ENCODE results near the gene CSN3.
"Not testable (repeated sequence)": the region's sequence is repeated elsewhere in the genome, so short reads cannot be mapped to it uniquely, and the experiment has no call there.

The CSN3 gene

GRCh38 chr4:70242297-70242696, at the start of gene CSN3:
Gene CSN3 (plus strand): TSS chr4:70242597. CDS start chr4:70244820, 2,223 bp downstream.
- DNase-seq, result not testable (repeated sequence)

- no peak for DNase-seq
Observed at GRCh38 chr4:70192895-70193294, 49.5 kb upstream of the CSN3 start.

- DNase-seq, result no peak
Observed at GRCh38 chr4:70195425-70195824, 47.0 kb upstream of the CSN3 start, which contains the start of gene ODAM. Gene ODAM (plus strand): TSS chr4:70195725. CDS start chr4:70196544, 819 bp downstream.

GRCh38 chr4:70196857-70197256, 45.5 kb upstream of the CSN3 start:
- no peak for DNase-seq

- no peak for DNase-seq
Observed at GRCh38 chr4:70197842-70198241, 44.6 kb upstream of the CSN3 start.

GRCh38 chr4:70203601-70204000, 38.8 kb upstream of the CSN3 start:
- no peak for DNase-seq

- not testable (repeated sequence) for DNase-seq
Observed at GRCh38 chr4:70212752-70213151, 29.6 kb upstream of the CSN3 start.

- not testable (repeated sequence) for DNase-seq
Observed at GRCh38 chr4:70216109-70216508, 26.3 kb upstream of the CSN3 start.

GRCh38 chr4:70216550-70216949, 25.8 kb upstream of the CSN3 start:
- not testable (repeated sequence) for DNase-seq

GRCh38 chr4:70221389-70221788, 21.0 kb upstream of the CSN3 start:
- not testable (repeated sequence) for DNase-seq

GRCh38 chr4:70221818-70222217, 20.6 kb upstream of the CSN3 start:
- DNase-seq, result not testable (repeated sequence)

- no peak for DNase-seq
Observed at GRCh38 chr4:70225824-70226223, 16.6 kb upstream of the CSN3 start, which contains the start of gene FDCSP. Gene FDCSP (plus strand): TSS chr4:70226124. CDS start chr4:70231195, 5,071 bp downstream.

GRCh38 chr4:70236125-70236524, 6.3 kb upstream of the CSN3 start:
- no peak for DNase-seq

GRCh38 chr4:70239131-70239883, 3.1 kb upstream of the CSN3 start:
- no peak for DNase-seq

- DNase-seq, result no peak
Observed at GRCh38 chr4:70239884-70240591, 2.4 kb upstream of the CSN3 start.

GRCh38 chr4:70243091-70243490, 694 bp downstream of the CSN3 start:
- no peak for DNase-seq

GRCh38 chr4:70251250-70251944, 9.0 kb downstream of the CSN3 start:
- DNase-seq, result no peak

GRCh38 chr4:70251945-70252277, 9.5 kb downstream of the CSN3 start:
- DNase-seq, result no peak

- no peak for DNase-seq
Observed at GRCh38 chr4:70269674-70270073, 27.3 kb downstream of the CSN3 start.

- DNase-seq, result no peak
Observed at GRCh38 chr4:70277121-70277520, 34.7 kb downstream of the CSN3 start.

- no peak for DNase-seq
Observed at GRCh38 chr4:70280567-70280966, 38.2 kb downstream of the CSN3 start.

- DNase-seq, result no peak
Observed at GRCh38 chr4:70288651-70289050, 46.3 kb downstream of the CSN3 start.

GRCh38 chr4:70291341-70291740, 48.9 kb downstream of the CSN3 start:
- no peak for DNase-seq

- no peak for DNase-seq
Observed at GRCh38 chr4:70297576-70297975, 55.2 kb downstream of the CSN3 start.
